HG02943 (cell line): ENCODE measurements around the gene DYNLRB2.

Experiments used
- ATAC-seq: cut with Tn5 transposase; IDR thresholded peaks from one replicate; pipeline ENCODE4 v1.9.1; 2021; ENCODE audit warnings: mild to moderate bottlenecking, low read depth, moderate library complexity; ENCODE audit not compliant: unreplicated experiment

Gene DYNLRB2

GRCh38 chr16:80547145-80547544 lies 6.4 kb downstream of the DYNLRB2 start:
- no peak for ATAC-seq

GRCh38 chr16:80552277-80552676 lies 11.5 kb downstream of the DYNLRB2 start:
- no peak for ATAC-seq

GRCh38 chr16:80554033-80554432 lies 13.2 kb downstream of the DYNLRB2 start:
- ATAC-seq = no peak

- no peak for ATAC-seq
Observed at GRCh38 chr16:80556481-80556880, 15.7 kb downstream of the DYNLRB2 start.

- ATAC-seq = no peak
Observed at GRCh38 chr16:80557037-80557436, 16.2 kb downstream of the DYNLRB2 start.

- no peak for ATAC-seq
Observed at GRCh38 chr16:80559369-80559768, 18.6 kb downstream of the DYNLRB2 start.

- ATAC-seq = no peak
Observed at GRCh38 chr16:80563066-80563465, 22.3 kb downstream of the DYNLRB2 start.

GRCh38 chr16:80564394-80564793 lies 23.6 kb downstream of the DYNLRB2 start:
- ATAC-seq = no peak

GRCh38 chr16:80569440-80570105 lies 28.8 kb downstream of the DYNLRB2 start:
- ATAC-seq = no peak

GRCh38 chr16:80570106-80570478 lies 29.3 kb downstream of the DYNLRB2 start:
- no peak for ATAC-seq

GRCh38 chr16:80573700-80574120 lies 32.9 kb downstream of the DYNLRB2 start:
- no peak for ATAC-seq

- no peak for ATAC-seq
Observed at GRCh38 chr16:80576343-80576912, 35.6 kb downstream of the DYNLRB2 start.

- no peak for ATAC-seq
Observed at GRCh38 chr16:80577485-80578280, 36.9 kb downstream of the DYNLRB2 start.

GRCh38 chr16:80580109-80580832 lies 39.5 kb downstream of the DYNLRB2 start:
- peak; percentile 91 for ATAC-seq

- no peak for ATAC-seq
Observed at GRCh38 chr16:80583466-80583865, 42.7 kb downstream of the DYNLRB2 start.

GRCh38 chr16:80585764-80586163 lies 45.0 kb downstream of the DYNLRB2 start:
- no peak for ATAC-seq

- no peak for ATAC-seq
Observed at GRCh38 chr16:80586476-80586875, 45.7 kb downstream of the DYNLRB2 start.

GRCh38 chr16:80587071-80587470 lies 46.3 kb downstream of the DYNLRB2 start:
- no peak for ATAC-seq

- no peak for ATAC-seq
Observed at GRCh38 chr16:80591071-80591915, 50.5 kb downstream of the DYNLRB2 start.

- ATAC-seq = no peak
Observed at GRCh38 chr16:80592273-80592672, 51.5 kb downstream of the DYNLRB2 start.
